ENCODE measurements around the gene THSD1.

The THSD1 gene, protein sequence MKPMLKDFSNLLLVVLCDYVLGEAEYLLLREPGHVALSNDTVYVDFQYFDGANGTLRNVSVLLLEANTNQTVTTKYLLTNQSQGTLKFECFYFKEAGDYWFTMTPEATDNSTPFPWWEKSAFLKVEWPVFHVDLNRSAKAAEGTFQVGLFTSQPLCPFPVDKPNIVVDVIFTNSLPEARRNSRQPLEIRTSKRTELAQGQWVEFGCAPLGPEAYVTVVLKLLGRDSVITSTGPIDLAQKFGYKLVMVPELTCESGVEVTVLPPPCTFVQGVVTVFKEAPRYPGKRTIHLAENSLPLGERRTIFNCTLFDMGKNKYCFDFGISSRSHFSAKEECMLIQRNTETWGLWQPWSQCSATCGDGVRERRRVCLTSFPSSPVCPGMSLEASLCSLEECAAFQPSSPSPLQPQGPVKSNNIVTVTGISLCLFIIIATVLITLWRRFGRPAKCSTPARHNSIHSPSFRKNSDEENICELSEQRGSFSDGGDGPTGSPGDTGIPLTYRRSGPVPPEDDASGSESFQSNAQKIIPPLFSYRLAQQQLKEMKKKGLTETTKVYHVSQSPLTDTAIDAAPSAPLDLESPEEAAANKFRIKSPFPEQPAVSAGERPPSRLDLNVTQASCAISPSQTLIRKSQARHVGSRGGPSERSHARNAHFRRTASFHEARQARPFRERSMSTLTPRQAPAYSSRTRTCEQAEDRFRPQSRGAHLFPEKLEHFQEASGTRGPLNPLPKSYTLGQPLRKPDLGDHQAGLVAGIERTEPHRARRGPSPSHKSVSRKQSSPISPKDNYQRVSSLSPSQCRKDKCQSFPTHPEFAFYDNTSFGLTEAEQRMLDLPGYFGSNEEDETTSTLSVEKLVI

DNA sequence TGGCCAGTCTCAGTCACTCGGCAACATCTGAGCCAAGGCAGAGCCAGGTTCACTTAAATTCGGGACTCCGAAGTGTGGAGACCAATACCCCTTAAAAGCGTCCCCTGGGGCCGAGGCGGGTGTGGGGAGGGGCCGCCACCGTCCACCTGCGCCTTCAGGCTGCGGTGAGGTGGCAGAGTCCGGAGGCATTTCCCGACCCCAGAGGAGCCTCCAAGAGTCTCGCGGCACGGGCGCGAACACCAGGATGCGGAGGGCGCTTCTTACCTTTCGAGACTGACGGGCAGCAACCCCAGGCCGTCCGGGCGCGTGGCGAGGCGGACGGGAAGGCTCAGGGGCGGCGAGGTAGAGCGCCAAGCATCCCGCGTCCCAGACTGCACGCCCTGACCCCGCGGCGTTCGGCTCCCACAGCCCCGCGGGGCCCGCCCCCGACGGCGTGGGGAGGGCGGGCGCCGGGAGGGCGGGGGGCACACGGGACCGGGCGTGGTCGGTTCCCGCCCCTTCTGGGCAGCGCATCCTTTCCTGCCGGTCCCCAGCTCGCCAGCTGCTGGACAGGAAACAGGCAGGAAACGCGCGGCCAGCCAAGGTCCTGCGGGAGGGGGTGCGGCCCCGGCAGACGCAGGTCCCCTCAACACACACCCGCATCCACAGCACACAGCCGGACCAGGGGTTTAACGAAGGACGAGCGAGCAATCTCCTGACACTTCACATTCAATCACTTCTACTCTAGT, at the start of gene THSD1:
TSS of gene THSD1 (minus strand) at position 406 of the 728 bp plus-strand sequence. CDS start 3,572 bp downstream, outside the sequence.
- no peak for DNase-seq (ENCODE audit: low read depth in 1 of 2, low spot score in 1 of 2)

DNA sequence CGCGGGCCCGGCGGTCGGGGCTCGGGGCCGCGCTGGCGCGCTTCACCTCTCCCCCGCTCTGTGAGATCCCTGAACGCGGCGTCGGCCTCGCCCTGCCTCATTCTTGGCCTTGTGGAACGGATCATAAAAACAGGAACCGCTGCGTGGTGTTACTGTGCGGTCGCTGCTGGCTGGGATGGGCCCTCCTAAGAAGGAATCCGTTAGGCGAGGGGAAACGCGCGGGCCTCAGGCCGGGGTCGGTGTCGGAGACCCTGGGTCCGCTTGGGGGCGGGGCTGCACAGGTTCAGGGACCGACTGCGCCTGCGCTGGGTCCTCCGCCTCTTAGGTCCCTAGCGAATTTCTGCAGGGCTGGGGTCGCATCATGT, 49.7 kb upstream of the THSD1 start:
- DNase-seq (ENCODE audit: low read depth in 1 of 2, low spot score in 1 of 2), result peak; percentile 55 to 69

DNA sequence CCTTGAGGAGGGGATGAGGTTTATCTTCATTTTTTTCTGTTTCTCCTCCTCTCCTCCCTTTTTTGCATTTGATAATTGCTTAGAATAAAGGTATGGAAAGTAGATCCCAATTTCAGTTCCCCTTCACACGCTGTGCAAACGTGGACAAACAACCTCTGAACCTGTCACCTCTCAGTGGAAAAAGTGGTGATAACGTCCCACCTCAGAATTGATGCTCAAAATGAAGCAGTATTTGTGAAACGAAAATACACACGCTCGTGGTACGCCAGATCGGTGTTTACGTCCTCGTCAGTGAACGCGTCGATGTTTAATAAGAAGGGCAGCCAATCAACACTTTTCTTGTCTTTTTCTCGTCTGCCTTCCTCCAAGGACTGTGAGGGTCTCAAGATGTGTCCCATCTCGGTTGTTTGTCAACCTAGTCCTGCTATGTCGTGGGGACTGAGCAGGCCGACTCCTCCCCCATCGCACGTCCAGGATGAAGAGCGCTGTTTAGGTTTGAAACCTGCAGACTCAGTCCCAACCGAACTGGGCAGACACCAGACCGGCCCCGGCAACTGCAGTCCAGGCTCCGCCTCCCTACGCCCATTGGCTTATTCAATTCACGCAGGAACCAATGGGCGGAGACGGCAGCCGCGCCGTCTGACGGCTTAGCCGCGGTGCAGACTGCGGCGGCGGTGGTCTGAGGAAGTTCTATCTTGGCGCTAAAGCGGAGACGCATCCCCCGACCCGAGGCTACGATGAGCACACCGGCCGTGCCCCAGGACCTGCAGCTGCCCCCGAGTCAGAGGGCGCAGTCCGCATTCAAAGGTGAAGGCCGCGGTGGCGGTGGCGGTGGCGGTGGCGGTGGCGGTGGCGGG, 49.1 kb upstream of the THSD1 start, which contains the start of gene CKAP2:
TSS of gene CKAP2 (plus strand) at position 659 of the 857 bp plus-strand sequence. CDS start at position 738, 79 bp downstream.
- peak; percentile 84 for DNase-seq (ENCODE audit: low read depth in 1 of 2, low spot score in 1 of 2)

DNA sequence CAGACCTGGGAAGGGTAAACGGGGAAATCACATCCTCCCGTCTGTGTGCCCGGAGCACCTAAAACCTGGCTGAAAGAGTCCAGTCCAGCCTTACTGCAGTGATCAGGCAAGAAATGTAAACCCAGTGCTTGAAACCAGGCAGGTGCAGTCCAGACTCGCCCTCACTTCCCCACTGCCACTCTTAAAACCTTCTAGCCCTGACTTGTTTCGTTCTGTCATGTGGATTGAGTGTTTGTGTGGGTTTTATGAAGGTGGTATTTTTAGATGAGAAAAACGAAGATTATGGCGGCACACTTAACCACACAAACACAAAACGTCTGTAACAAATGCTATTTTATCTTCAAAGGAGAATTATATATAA, 48.5 kb upstream of the THSD1 start:
- no peak for DNase-seq (ENCODE audit: low read depth in 1 of 2, low spot score in 1 of 2)

DNA sequence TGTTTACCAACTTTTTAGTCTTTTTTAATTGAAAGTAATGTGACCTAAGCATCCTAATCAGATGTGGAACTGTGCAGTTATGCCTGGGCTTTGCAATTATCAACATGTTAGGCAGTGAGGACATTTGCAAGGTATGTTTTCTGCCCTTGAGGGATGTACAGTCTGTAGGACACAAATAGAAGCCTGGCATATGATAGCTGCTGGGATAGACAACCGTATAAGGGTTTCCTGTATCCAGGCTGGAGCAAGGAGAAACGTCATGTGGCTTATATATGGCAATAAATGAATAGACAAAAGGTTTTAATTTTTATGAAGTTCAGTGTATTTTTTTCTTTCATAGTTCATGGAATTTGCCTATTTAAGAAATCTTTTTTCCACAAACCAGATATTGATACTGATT, 46.5 kb upstream of the THSD1 start:
- DNase-seq (ENCODE audit: low read depth in 1 of 2, low spot score in 1 of 2), result no peak

DNA sequence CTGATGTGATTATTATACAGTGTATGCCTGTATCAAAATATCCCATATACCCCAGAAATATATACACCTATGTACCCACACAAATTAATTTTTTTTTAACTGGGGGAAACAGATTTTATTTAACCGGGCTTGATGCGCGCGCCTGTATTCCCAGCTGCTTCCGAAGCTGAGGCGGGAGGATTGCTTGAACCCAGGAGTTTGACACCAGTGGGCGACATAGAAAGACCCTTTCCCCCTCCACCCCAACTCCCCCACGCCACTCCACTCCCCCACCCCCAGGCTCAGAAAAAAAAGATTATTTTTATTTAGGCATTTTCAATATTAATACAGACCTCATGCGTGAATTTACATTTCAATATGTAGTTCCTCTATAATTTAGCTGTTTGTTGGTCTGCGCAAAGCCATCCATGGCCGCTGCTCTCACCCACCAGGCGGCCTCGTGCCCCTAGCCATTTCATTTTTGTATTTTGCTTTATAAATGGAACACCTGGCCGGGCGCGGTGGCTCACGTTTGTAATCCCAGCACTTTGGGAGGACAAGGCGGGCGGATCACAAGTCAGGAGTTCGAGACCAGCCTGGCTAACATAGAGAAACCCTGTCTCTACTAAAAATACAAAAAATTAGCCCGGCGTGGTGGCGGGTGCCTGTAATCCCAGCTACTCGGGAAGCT, 45.3 kb upstream of the THSD1 start:
- no peak for DNase-seq (ENCODE audit: low read depth in 1 of 2, low spot score in 1 of 2)

DNA sequence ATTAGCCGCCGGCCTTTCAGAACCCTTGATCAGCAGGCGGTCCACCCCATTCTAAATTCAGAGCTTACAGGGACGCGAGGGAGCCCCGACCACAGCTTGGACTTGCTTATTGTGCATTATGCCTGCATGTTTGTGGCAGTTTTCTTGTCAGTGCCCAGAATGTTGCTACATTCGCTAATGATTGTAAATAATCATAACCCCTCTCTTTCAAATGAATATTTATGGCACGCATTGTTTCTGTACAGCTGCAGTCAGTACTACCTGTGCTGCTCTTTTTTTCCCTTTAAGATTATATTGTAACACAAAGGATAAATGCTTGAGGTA, 44.8 kb upstream of the THSD1 start:
- DNase-seq (ENCODE audit: low read depth in 1 of 2, low spot score in 1 of 2), result no peak

DNA sequence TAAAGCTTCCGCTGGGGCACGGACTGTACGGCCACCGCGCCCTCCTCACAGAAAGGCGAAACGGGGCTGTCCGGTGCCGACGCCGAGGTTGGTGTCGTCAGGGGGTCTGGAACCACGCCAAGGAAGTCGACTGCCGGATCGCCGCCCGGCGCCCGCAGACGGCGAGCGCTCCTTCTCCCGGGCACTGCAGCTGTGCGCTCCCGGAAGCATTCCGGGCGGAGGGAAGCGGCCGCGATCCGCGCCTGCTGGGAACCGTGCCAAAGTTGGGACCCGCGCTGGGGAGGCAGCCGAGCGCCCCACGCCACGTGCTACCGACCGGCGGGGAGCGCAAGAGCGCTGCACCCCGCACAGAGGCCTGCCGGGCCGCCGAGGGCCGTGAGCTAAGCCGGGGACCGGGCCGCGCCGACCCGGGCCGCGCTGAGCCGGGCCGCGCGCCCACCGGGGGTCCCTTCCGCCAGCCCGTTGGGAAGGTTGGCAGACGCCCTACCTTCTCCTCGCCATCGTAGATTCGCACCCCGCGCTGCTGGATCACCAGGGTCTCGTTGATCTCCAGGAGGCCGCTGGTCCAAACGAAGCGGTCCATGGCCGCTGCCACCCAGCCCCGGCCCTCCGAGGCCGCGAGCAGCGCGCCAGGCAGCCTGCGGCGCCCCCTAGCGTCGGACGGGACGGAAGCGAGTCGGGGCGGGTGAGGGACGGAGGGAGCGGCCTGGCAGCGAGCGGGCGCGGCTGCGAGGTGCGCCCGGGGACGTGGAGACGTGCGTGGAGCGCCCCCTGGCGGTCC, 44.2 kb upstream of the THSD1 start, which contains the start of gene VPS36:
TSS of gene VPS36 (minus strand) at position 623 of the 781 bp plus-strand sequence. CDS start at position 583, 40 bp downstream.
- DNase-seq (ENCODE audit: low read depth in 1 of 2, low spot score in 1 of 2), result peak; percentile 93 to 96

DNA sequence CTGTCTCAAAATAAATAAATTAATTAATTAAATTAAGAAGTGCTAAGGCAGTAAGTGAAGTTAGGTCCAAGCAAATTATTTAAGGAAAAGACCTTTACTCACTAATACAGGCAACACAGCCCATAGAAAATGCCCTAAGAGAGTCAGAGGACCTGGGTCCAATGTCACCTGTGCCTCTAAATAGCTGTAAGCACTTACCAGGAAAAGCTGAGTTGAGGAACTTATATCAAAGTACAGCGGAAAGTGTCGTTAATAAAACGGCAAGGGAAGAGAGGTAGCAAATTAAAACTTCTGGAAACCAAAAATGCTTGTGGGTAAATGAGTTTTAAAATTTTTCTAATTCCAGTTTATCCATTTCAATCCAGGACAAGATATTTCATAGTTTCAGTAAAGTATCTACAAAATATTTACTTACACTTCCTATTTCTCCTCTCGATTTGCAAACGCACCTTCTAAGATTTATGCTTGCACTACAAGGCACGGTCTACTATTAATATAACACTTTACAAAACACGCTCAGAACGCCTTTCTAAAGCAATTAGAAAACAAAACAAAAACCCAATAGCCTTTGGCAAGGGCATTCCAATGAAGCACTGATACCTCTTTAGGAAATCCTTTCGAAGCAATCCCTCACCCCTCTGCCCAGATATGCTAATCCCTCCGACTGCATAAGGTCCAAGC, 43.5 kb upstream of the THSD1 start:
- DNase-seq (ENCODE audit: low read depth in 1 of 2, low spot score in 1 of 2), result no peak

DNA sequence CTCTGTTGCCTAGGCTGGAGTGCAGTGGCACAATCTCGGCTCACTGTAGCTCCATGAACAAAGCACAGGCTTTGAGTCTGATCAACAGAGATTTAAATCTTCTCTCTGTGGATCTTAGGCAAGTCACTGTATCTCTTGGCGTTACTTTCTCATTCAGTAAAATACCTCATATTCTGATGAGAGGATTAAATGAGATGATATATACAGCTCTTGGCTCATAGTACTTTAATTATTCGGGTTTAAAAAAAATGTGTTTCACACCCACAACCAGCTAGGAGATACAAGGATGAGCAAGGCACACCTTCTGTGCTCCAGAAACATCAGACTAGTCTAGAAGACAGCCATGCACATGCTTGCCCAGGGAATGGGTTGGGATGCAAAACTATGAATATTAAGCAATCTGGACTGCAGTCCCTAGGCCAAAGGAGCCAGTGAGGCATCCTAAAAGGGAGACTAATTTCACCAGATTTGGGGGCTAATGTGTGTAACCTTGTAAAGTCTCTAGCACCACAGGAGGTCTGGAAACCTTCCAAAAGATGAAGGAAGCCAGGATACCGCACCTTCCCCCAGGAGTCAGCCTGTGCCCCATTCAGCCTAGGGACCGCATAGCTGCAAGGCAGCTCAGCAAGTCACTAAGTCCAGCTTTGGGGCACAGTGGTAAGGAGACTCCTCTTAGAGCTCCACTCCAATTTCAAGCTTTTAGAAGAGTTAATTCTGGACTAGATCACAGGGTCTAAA, 42.0 kb upstream of the THSD1 start:
- no peak for DNase-seq (ENCODE audit: low read depth in 1 of 2, low spot score in 1 of 2)

DNA sequence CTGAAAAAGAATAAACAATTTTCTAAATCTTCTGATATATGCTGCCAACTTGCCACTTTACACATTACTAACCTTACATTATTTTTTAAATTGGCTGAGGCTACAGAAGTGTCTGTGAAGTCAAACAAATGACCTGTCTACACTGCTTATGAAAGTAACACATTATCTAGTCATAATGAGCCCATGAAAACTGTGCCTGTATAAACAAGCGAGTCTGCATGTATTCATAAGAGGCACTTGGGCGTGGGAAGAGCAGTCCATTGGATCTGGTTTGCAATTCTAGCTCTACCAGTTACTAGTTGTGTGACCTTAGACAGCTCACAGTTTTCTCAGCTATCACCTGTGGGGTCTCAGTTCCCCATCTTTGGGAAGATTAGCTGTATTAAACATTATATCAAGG, 41.4 kb upstream of the THSD1 start:
- DNase-seq (ENCODE audit: low read depth in 1 of 2, low spot score in 1 of 2), result no peak

DNA sequence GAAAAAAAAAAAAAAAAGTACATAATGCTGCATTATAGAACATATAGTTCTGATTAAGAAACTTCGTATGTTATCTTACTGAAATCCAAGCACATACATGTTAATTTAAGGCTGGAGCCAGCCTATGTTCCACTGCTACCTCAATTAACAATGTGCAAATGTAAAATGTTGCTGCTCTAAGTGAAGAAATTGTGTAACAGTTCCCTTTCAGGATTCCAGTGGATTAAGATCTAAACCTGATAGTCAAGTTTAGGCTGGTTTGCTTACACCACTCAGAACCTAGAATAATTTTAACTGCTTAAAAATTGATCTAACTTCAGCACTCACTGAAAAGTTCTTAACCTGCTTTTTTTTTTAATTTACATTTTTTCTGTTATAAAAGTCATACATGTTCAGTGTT, 40.3 kb upstream of the THSD1 start:
- DNase-seq (ENCODE audit: low read depth in 1 of 2, low spot score in 1 of 2), result no peak

DNA sequence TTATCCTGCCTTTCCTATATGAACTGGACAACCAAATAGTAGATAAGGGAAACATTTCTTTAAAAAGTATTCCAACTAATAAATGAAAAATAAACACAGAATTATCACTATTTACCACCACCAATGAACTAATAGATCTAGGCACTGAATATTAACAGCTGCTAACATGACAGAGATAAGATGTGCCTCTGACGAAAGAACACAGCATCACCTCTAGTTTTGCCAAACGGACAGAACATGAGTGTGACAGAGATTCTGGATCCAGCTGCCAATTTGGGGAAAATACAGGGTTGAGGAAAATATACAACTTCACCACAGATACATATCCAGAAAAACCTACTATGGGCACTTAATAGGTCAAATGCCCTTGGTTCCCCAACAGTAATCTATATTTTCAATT, 26.5 kb upstream of the THSD1 start:
- DNase-seq (ENCODE audit: low read depth in 1 of 2, low spot score in 1 of 2), result no peak

DNA sequence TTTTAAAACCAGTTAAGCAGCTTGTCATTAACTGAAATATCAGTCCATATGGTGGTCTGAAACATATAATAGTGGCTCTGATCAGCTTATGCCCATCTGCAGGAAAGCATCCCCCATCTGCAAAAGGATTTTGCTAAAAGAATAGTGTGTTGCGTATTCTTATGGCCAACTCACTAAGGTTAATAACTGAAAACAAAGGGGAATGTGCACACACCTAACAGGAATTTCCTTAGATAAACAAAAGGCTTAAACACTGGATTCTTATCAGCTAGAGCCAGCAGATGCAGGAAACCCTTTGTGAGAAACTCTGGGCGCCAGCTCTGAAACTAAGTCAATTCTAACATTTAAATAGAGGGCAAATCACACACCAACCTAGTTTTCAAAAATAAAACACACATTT, 22.3 kb upstream of the THSD1 start:
- no peak for DNase-seq (ENCODE audit: low read depth in 1 of 2, low spot score in 1 of 2)

DNA sequence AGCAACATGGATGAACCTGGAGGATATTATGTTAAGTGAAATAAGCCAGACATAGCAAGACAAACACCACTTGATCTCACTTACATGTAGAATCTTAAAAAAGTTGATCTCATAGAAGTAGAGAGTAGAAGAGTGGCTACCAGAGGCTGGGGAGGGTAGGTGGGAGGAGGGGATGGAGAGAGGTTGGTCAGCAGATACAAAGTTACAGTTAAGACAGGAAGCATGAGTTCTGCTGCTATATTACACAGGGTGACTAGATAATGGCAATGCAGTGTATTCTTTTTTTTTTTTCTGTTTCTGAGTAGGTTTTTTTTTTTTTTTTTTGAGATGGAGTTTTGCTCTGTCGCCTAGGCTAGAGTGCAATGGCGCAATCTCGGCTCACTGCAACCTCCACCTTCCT, 15.2 kb upstream of the THSD1 start:
- DNase-seq (ENCODE audit: low read depth in 1 of 2, low spot score in 1 of 2), result no peak

DNA sequence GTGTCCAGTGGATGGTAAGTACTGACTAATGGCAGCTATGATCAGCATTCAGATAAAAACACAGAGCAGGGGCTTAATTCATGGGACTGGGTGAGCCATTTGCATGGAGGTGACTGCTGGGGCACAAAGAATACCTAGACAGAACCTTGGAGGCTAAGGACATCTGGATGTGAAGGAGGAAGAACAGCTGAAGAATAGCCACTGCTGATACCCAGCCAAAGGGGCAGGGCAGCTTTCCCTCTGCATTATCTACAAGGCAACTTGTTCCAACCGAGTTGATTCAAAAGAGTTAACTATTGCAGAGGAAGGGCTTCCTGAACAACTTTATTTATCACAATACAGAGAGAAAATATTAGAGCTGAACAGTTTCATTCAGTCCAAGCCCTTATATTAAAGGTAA, 13.1 kb upstream of the THSD1 start:
- DNase-seq (ENCODE audit: low read depth in 1 of 2, low spot score in 1 of 2), result no peak

DNA sequence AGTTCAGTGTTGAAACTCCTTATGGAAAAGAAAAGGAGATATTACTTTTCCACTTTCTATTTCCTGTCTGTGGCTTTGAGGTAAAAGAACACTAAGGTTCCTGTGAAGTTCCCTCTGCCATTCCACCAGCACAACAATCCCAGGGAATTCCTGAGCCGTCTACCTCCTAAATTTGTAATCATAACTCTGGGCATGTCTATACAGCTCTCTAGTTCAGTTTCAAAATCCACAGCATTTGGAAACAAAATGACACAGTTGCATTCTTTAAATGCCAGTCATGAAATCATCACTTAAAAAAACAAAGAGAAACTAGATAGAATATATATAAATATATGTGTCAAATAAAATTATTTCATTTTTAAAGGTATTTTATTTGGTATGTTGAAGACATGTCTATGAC, 9.0 kb upstream of the THSD1 start:
- DNase-seq (ENCODE audit: low read depth in 1 of 2, low spot score in 1 of 2), result no peak

DNA sequence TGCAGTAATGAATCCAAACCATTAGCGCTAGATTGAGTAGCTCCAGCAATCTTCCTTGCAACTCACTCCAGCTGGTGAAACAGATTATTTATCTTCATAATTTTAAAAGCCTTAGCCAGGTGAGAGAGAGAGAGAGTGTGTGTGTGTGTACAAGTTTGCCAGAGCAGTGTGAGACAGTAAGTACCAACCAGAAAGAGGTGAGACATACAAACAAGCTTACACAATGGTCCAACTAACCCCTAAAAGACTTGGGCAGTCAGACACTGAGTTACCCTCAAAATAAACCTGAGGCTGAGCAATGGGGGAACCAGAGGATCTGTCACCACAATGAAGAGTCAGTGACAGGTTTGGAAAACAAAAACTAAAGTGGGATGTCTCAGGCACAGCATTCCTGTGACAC, 8.1 kb upstream of the THSD1 start:
- DNase-seq (ENCODE audit: low read depth in 1 of 2, low spot score in 1 of 2), result no peak
